Adrenal gland (tissue), 12 donors: ENCODE data around the gene HEPH. TPM values are rescaled to one million over a fixed set of nuclear protein-coding genes. Genes with fewer than 3 reads are reported as not detected.
"Not testable (repeated sequence)": the region's sequence is repeated elsewhere in the genome, so short reads cannot be mapped to it uniquely, and the experiment has no call there.

ENCODE experiments used
- DNase-seq, 7 donors: peaks; one replicate each; pipeline ENCODE4 v3.0.0-alpha.2; 2019 to 2020
- H3K27ac ChIP-seq, 5 donors: fragments of 200-600 bp; sonication (generic) in 4 of 5; 1 replicate in 3 of 5; 2 replicates in 2 of 5; pipeline versions ENCODE4 v1.5.1 to v1.8.0; 2016 to 2020; ENCODE audit warnings: mild to moderate bottlenecking in 1 of 5
- H3K27me3 ChIP-seq: fragments of 200-600 bp; 2 replicates; pipeline ENCODE4 v1.8.0; 2021
- H3K36me3 ChIP-seq, 2 donors: fragments of 200-600 bp; replicated peaks in 1 of 2; 1 replicate in 1 of 2; 2 replicates in 1 of 2; pipeline versions ENCODE4 v1.5.1 to v1.8.0; 2018 to 2022
- H3K4me1 ChIP-seq, 2 donors: fragments of 200-600 bp; replicated peaks in 1 of 2; 1 replicate in 1 of 2; 2 replicates in 1 of 2; pipeline versions ENCODE4 v1.5.1 to v1.8.0; 2018 to 2021
- H3K4me3 ChIP-seq, 4 donors: fragments of 200-600 bp; sonication (generic) in 3 of 4; one replicate each; pipeline ENCODE4 v1.5.1; 2016 to 2018
- H3K9me3 ChIP-seq, 3 donors: fragments of 200-600 bp; sonication (generic) in 1 of 3; replicated peaks in 1 of 3; 1 replicate in 2 of 3; 2 replicates in 1 of 3; pipeline versions ENCODE4 v1.5.1 to v1.8.0; 2016 to 2021
- POLR2A ChIP-seq, 2 donors: fragments of 450-650 bp; IDR thresholded peaks; one replicate each; pipeline ENCODE4 v1.6.1; 2017; ENCODE audit warnings: antibody characterized with exemption in 2 of 2, mild to moderate bottlenecking in 2 of 2, moderate library complexity in 1 of 2
- WGBS, 4 donors: extraction: QIAGEN DNeasy Blood & Tissue Kit in 2 of 4; methylation state at CpG; one replicate each; pipeline versions ENCODE4 v1.1.5 to v1.1.7; 2013 to 2017; 5-methylcytosine and 5-hydroxymethylcytosine counted together
- intact Hi-C, 2 donors: fragments of 100-400 bp; cut with DNase I; formaldehyde crosslinking; loops; one replicate each; pipeline versions ENCODE4 v1.14.1 to v1.15.0; 2022 to 2023
- polyA plus RNA-seq, 3 donors: library from polyadenylated mRNA; stranded (reverse); fragments of 200-250 nt in 2 of 3; fragments of 350-450 nt in 1 of 3; fragmentation: Illumina TruSeq in 1 of 3; extraction: RNeasy Lipid Tissue Mini Kit (QIAGEN cat#74804) in 1 of 3; gene quantifications; one replicate each; pipeline ENCODE4 v1.2.3, GENCODE V29; 2013 to 2014
- total RNA-seq, 9 donors: library from RNA; depleted of rRNA in 4 of 9; stranded (reverse); fragments of >200 nt in 4 of 9; fragments of 120-200 nt in 1 of 9; fragmentation: NEBNext Ultra II Directional in 1 of 9; extraction: Animal tissue kit (Norgen Biotek cat#: 25700) in 1 of 9; gene quantifications; one replicate each; pipeline versions ENCODE4 v1.1.0 to v1.2.4, GENCODE V29; 2013 to 2023
- TF ChIP-seq, protein P1 (sequence below), 6 experiments: fragments of 450-650 bp in 4 of 6; fragments of 200-600 bp in 2 of 6; sonication (generic) in 1 of 6; IDR thresholded peaks; 1 replicate in 5 of 6; 2 replicates in 1 of 6; pipeline versions ENCODE4 v1.5.1 to v1.8.0; 2016 to 2021; ENCODE audit warnings: antibody characterized with exemption in 6 of 6, mild to moderate bottlenecking in 2 of 6, moderate library complexity in 1 of 6
- donor health status: healthy with polysubstance abuse.
- donor health status: Bipolar disorder and iron deficiency.
- donor health status: DM: yes; HTN: yes; CAD: no.
- donor health status: DM: no; HTN: no; CAD: no.
- donor health status: DM: no; HTN: no; CAD: no.
- donor health status: DM: yes; HTN: yes; CAD: no.

The HEPH gene
- total and polyA plus RNA-seq, 12 donors: 12.3 to 111 (median 45.3) TPM

GRCh38 chrX:66203114-66203513, 39.1 kb downstream of the HEPH start:
- Histone ChIP-seq H3K4me3 (no peak overlapping the region), H3K9me3 (no peaks in the 10 kb centered on the region), H3K27me3 (peaks cover 11% of the 10 kb centered on the region), H3K27ac (no peak overlapping the region), H3K36me3 (no peaks in the 10 kb centered on the region), H3K4me1 (no peaks in the 10 kb centered on the region)
- no peak for DNase-seq
- intact Hi-C loops: loop anchor here in 1 of 2 donors (5.0 kb wide), 1 partner anchor 524 kb away; no protein-coding TSS in a partner anchor
- WGBS, 4 donors: 51 to 73% (median 67%) methylated on average over 4 to 5 of the region's 5 CpGs
- no peak for TF ChIP-seq POLR2A (IDR thresholded peaks at IDR 0.05)

GRCh38 chrX:66221856-66222255, 57.8 kb downstream of the HEPH start:
- TF ChIP-seq POLR2A (IDR thresholded peaks at IDR 0.05): no peak
- TF ChIP-seq, protein P1, sequence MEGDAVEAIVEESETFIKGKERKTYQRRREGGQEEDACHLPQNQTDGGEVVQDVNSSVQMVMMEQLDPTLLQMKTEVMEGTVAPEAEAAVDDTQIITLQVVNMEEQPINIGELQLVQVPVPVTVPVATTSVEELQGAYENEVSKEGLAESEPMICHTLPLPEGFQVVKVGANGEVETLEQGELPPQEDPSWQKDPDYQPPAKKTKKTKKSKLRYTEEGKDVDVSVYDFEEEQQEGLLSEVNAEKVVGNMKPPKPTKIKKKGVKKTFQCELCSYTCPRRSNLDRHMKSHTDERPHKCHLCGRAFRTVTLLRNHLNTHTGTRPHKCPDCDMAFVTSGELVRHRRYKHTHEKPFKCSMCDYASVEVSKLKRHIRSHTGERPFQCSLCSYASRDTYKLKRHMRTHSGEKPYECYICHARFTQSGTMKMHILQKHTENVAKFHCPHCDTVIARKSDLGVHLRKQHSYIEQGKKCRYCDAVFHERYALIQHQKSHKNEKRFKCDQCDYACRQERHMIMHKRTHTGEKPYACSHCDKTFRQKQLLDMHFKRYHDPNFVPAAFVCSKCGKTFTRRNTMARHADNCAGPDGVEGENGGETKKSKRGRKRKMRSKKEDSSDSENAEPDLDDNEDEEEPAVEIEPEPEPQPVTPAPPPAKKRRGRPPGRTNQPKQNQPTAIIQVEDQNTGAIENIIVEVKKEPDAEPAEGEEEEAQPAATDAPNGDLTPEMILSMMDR (IDR thresholded peaks at IDR 0.05): no peak
- no peaks in the 10 kb centered on the region for H3K4me1 ChIP-seq
- H3K27ac ChIP-seq: no peak overlapping the region
- no peak for DNase-seq
- intact Hi-C loops: no loop called here
- H3K4me3 ChIP-seq: no peak overlapping the region
- no peaks in the 10 kb centered on the region for H3K36me3 ChIP-seq
- no peaks in the 10 kb centered on the region for H3K9me3 ChIP-seq
- 82 to 100% (median 88%) methylated on average over 3 of the region's 3 CpGs for WGBS, 4 donors
- H3K27me3 ChIP-seq: peaks cover 4% of the 10 kb centered on the region

- no peak for DNase-seq
- Histone ChIP-seq H3K27ac (no peak overlapping the region), H3K36me3 (no peaks in the 10 kb centered on the region), H3K9me3 (peaks cover 0 to 9% (median 0%) of the 10 kb centered on the region in 3 donors), H3K4me1 (no peaks in the 10 kb centered on the region), H3K27me3 (no peaks in the 10 kb centered on the region), H3K4me3 (no peak overlapping the region)
- intact Hi-C loops: no loop called here
- TF ChIP-seq, protein P1 (IDR thresholded peaks at IDR 0.05): no peak
- no peak for TF ChIP-seq POLR2A (IDR thresholded peaks at IDR 0.05)
- 77 to 94% (median 83%) methylated on average over 2 of the region's 2 CpGs for WGBS, 4 donors
These were observed 68.2 kb downstream of the HEPH start for GRCh38 chrX:66232296-66232695.

DNA sequence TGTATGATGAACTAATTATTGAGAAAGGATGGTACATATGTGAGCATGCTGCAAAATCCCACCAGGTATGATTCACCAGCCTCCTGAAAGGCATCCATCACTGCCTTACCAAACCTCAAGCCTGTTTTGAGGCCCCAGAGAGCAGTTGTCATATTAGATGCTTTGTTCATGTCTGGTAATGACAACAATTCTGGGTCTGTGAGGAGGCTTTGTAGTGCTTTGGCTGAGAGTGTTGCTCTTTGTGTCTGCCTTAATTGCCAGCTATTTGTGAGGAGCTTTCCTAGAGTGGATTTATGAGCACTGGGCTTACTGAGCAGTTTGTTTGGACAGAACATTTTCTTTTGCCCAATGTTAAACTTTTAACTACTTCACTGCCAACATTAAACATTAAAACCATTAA, 69.2 kb downstream of the HEPH start:
- no peak overlapping the region for H3K4me3 ChIP-seq
- no peaks in the 10 kb centered on the region for H3K36me3 ChIP-seq
- no peak for TF ChIP-seq POLR2A (IDR thresholded peaks at IDR 0.05)
- TF ChIP-seq, protein P1 (IDR thresholded peaks at IDR 0.05): no peak
- DNase-seq: no peak
- H3K9me3 ChIP-seq: peaks cover 0 to 9% (median 0%) of the 10 kb centered on the region in 3 donors
- H3K4me1 ChIP-seq: no peaks in the 10 kb centered on the region
- H3K27me3 ChIP-seq: no peaks in the 10 kb centered on the region
- intact Hi-C loops: no loop called here
- no peak overlapping the region for H3K27ac ChIP-seq

DNA sequence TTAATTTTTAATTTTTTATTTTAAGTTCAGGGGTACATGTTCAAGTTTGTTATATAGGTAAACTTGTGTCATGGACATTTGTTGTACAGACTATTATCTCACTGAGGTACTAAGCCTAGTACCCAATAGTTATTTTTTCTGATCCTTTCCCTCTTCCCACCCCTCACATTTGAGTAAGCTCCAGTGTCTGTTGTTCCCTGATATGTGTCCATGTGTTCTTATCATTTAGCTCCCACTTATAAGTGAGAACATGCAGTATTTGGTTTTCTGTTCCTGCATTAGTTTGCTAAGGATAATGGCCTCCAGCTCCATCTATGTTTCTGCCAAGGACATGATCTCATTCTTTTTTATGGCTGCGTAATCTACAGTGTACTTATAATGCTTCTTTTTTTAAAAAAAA, 69.9 kb downstream of the HEPH start:
- H3K27me3 ChIP-seq, H3K27ac ChIP-seq, H3K36me3 ChIP-seq, H3K9me3 ChIP-seq, H3K4me1 ChIP-seq, intact Hi-C loops, H3K4me3 ChIP-seq, DNase-seq: not testable (repeated sequence)
- 74 to 85% (median 82%) methylated on average over 1 of the region's 1 CpG for WGBS, 4 donors
